Keratinocyte (primary cell): ENCODE results near the gene RGL1. TPM values are rescaled to one million over a fixed set of nuclear protein-coding genes. Genes with fewer than 3 reads are reported as not detected.

Source experiments
- DNase-seq: peaks from one replicate; pipeline ENCODE4 v3.0.0-alpha.2; 2011; ENCODE audit warnings: low read depth, missing footprints, low spot score
- FAIRE-seq: peaks from 2 replicates; lab custom pipeline; 2011; peaks lifted over from hg19 to GRCh38; lab: Jason Lieb, UNC
- H2AFZ ChIP-seq: 2 replicates; pipeline ENCODE4 v1.6.0; 2012; ENCODE audit warnings: low read length, control low read depth, inconsistent platforms; ENCODE audit not compliant: control insufficient read depth
- H3K27ac ChIP-seq: 2 replicates; pipeline ENCODE4 v1.5.1; 2011; ENCODE audit warnings: low read length; ENCODE audit not compliant: control insufficient read depth, insufficient read depth
- H3K27me3 ChIP-seq: 3 replicates; pipeline ENCODE4 v1.6.0; 2011; ENCODE audit warnings: low read length; ENCODE audit not compliant: control insufficient read depth, insufficient read depth; ENCODE audit errors: extremely low read depth
- H3K36me3 ChIP-seq, 2 experiments: 2 replicates in 1 of 2; 3 replicates in 1 of 2; pipeline ENCODE4 v1.5.1; 2011; ENCODE audit warnings: low read length in 2 of 2, mild to moderate bottlenecking in 1 of 2; ENCODE audit not compliant: control insufficient read depth in 2 of 2, insufficient read depth in 2 of 2; ENCODE audit errors: extremely low read depth in 1 of 2
- H3K4me1 ChIP-seq: 3 replicates; pipeline ENCODE4 v1.5.1; 2011; ENCODE audit warnings: low read length; ENCODE audit not compliant: control insufficient read depth, insufficient read depth; ENCODE audit errors: extremely low read depth
- H3K4me2 ChIP-seq: 3 replicates; pipeline ENCODE4 v1.6.0; 2011; ENCODE audit warnings: low read depth, low read length; ENCODE audit not compliant: control insufficient read depth, insufficient read depth; ENCODE audit errors: extremely low read depth
- H3K4me3 ChIP-seq, 3 experiments: fragments of 200-600 bp in 1 of 3; sonication (generic) in 1 of 3; 2 replicates in 2 of 3; 3 replicates in 1 of 3; pipeline ENCODE4 v1.5.1; 2011 to 2016; ENCODE audit warnings: low read length in 3 of 3, mild to moderate bottlenecking in 3 of 3, control low read depth in 2 of 3, inconsistent platforms in 1 of 3, low read depth in 1 of 3, mixed read lengths in 1 of 3, mixed run types in 1 of 3, moderate library complexity in 1 of 3; ENCODE audit not compliant: control insufficient read depth in 2 of 3, insufficient read depth in 2 of 3; ENCODE audit errors: extremely low read depth in 1 of 3
- H3K79me2 ChIP-seq: 2 replicates; pipeline ENCODE4 v1.6.0; 2012; ENCODE audit warnings: low read length; ENCODE audit not compliant: control insufficient read depth, insufficient read depth
- H3K9ac ChIP-seq: 3 replicates; pipeline ENCODE4 v1.6.0; 2011; ENCODE audit warnings: low read length; ENCODE audit not compliant: control insufficient read depth, insufficient read depth; ENCODE audit errors: extremely low read depth
- H3K9me1 ChIP-seq: 3 replicates; pipeline ENCODE4 v1.6.0; 2011; ENCODE audit warnings: low read length; ENCODE audit not compliant: control insufficient read depth, insufficient read depth; ENCODE audit errors: extremely low read depth
- H3K9me3 ChIP-seq: 2 replicates; pipeline ENCODE4 v1.5.1; 2012; ENCODE audit warnings: low read depth, low read length; ENCODE audit not compliant: control insufficient read depth
- H4K20me1 ChIP-seq: 3 replicates; pipeline ENCODE4 v1.6.0; 2011; ENCODE audit warnings: low read length; ENCODE audit not compliant: control insufficient read depth, insufficient read depth; ENCODE audit errors: extremely low read depth
- EZH2 ChIP-seq: IDR thresholded peaks from one replicate; pipeline ENCODE4 v1.6.1; 2012; ENCODE audit warnings: inconsistent platforms, mild to moderate bottlenecking, low read length, moderate library complexity
- dilution Hi-C: fragments of 300-500 bp; cut with MboI; formaldehyde crosslinking; loops from one replicate; pipeline ENCODE4 v1.7.0; 2020; ENCODE audit warnings: low sequenced_read_pairs; ENCODE audit not compliant: extremely low pct_ligation_motif_present
- polyA plus RNA-seq, 5 experiments: library from polyadenylated mRNA; depleted of rRNA in 3 of 5; stranded (reverse) in 3 of 5; stranded (forward) in 1 of 5; unstranded in 1 of 5; fragments of >200 nt; gene quantifications; 1 replicate in 1 of 5; 2 replicates in 3 of 5; 3 replicates in 1 of 5; pipeline versions ENCODE4 v1.2.1 to v1.2.3, GENCODE V29; 2011 to 2012; ENCODE audit warnings: missing spikeins in 2 of 5, low read depth in 1 of 5, low replicate concordance in 1 of 5
- TF ChIP-seq, protein P1 (sequence below), 3 experiments: IDR thresholded peaks in 1 of 3; conservative IDR thresholded peaks in 1 of 3; optimal IDR thresholded peaks in 1 of 3; 2 replicates in 2 of 3; 3 replicates in 1 of 3; pipeline versions ENCODE3 to v1.5.1; 2011; ENCODE audit warnings: low read length in 3 of 3, mild to moderate bottlenecking in 3 of 3, moderate library complexity in 2 of 3, control low read depth in 1 of 3, inconsistent platforms in 1 of 3; ENCODE audit not compliant: insufficient read depth in 2 of 3; ENCODE audit errors: extremely low read depth in 1 of 3

The RGL1 gene
- polyA plus RNA-seq, 1 donor (not counting 4 experiments of a cell fraction or from before 2014, with no cell fraction given): 1.2 TPM

DNA sequence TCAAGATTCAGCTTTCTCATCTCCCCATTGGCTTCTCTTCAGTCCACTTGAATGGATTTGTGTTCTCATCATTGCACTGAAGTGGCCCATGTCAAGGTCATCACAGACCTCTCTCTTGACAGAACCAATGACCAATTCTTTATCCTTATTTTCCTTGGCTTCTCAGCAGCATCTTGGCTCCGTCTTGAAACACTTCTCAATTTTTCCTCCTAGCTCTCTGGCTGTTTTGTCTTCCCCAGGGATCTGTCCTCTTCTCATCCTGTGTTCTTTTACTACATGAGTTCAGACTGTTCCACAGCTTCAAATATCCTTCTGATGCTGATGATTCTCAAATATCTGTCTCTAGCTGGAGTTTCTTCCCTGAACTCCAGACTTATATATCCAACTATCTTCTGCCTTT is 154.0 kb downstream of the RGL1 start:
- Histone ChIP-seq H4K20me1 (no peaks in the 10 kb centered on the region), H3K9me3 (no peaks in the 10 kb centered on the region), H3K79me2 (no peaks in the 10 kb centered on the region), H3K4me1 (peaks cover 14% of the 10 kb centered on the region), H3K9me1 (no peaks in the 10 kb centered on the region), H3K4me2 (no peak overlapping the region), H3K27ac (no peak overlapping the region), H3K27me3 (peaks cover 4% of the 10 kb centered on the region), H3K36me3 (no peaks in the 10 kb centered on the region), H2AFZ (no peak overlapping the region), H3K9ac (no peak overlapping the region), H3K4me3 (no peak overlapping the region)
- FAIRE-seq: no peak
- dilution Hi-C loops: no loop called here
- DNase-seq: no peak
- TF ChIP-seq EZH2: no peak
- TF ChIP-seq, protein P1, sequence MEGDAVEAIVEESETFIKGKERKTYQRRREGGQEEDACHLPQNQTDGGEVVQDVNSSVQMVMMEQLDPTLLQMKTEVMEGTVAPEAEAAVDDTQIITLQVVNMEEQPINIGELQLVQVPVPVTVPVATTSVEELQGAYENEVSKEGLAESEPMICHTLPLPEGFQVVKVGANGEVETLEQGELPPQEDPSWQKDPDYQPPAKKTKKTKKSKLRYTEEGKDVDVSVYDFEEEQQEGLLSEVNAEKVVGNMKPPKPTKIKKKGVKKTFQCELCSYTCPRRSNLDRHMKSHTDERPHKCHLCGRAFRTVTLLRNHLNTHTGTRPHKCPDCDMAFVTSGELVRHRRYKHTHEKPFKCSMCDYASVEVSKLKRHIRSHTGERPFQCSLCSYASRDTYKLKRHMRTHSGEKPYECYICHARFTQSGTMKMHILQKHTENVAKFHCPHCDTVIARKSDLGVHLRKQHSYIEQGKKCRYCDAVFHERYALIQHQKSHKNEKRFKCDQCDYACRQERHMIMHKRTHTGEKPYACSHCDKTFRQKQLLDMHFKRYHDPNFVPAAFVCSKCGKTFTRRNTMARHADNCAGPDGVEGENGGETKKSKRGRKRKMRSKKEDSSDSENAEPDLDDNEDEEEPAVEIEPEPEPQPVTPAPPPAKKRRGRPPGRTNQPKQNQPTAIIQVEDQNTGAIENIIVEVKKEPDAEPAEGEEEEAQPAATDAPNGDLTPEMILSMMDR (optimal IDR thresholded peaks at IDR 0.05 in 1 of 3, IDR thresholded peaks at IDR 0.05 in 1 of 3, conservative IDR thresholded peaks at IDR 0.05 in 1 of 3; ENCODE audit: extremely low read depth in 1 of 3, insufficient read depth in 2 of 3, low read length in 3 of 3): no peak

DNA sequence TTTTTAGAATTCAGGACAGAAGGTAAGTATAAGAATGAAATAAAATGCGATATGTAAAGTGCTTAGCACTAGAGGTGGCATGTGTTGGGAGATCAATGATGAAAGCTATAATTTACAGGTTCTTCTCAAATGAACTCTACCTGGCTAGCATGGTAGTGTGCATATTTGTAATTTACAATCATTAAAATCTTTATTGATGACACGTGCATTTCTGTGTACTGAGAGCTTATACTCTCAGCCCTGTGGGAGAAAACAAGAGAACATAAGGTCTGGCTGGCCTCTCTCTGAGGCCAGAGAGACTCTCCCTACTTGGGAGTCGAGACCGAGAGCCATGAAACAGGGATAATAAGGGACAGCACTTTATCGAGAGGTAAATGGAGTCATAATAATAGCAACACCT is 156.2 kb downstream of the RGL1 start:
- FAIRE-seq: no peak
- no peaks in the 10 kb centered on the region for H3K79me2 ChIP-seq
- H3K4me2 ChIP-seq: no peak overlapping the region
- no peak for DNase-seq
- no peaks in the 10 kb centered on the region for H4K20me1 ChIP-seq
- no peak overlapping the region for H3K9ac ChIP-seq
- H3K4me3 ChIP-seq: no peak overlapping the region
- H3K36me3 ChIP-seq: no peaks in the 10 kb centered on the region
- no peak overlapping the region for H3K27ac ChIP-seq
- no peak overlapping the region for H2AFZ ChIP-seq
- H3K9me1 ChIP-seq: no peaks in the 10 kb centered on the region
- H3K27me3 ChIP-seq: peaks cover 4% of the 10 kb centered on the region
- peaks cover 10% of the 10 kb centered on the region for H3K4me1 ChIP-seq
- dilution Hi-C loops: no loop called here
- H3K9me3 ChIP-seq: no peaks in the 10 kb centered on the region
- TF ChIP-seq, protein P1 (optimal IDR thresholded peaks at IDR 0.05 in 1 of 3, IDR thresholded peaks at IDR 0.05 in 1 of 3, conservative IDR thresholded peaks at IDR 0.05 in 1 of 3; ENCODE audit: extremely low read depth in 1 of 3, insufficient read depth in 2 of 3, low read length in 3 of 3): no peak
- TF ChIP-seq EZH2: no peak
